GM23338 (cell line): ENCODE data around the gene DOCK4. TPM values are rescaled to one million over a fixed set of nuclear protein-coding genes. Genes with fewer than 3 reads are reported as not detected.

Source experiments
- ATAC-seq: fragments of 200-7000 bp; cut with Tn5 transposase; 3 replicates; pipeline ENCODE4 v1.9.1; 2020
- DNase-seq: peaks from one replicate; pipeline ENCODE4 v3.0.0-alpha.2; 2015; ENCODE audit warnings: low spot score
- H2AFZ ChIP-seq: fragments of 200-600 bp; sonication (generic); 2 replicates; pipeline ENCODE4 v1.8.0; 2016; ENCODE audit warnings: antibody characterized with exemption, mild to moderate bottlenecking, moderate library complexity
- H3F3A ChIP-seq: fragments of 200-600 bp; sonication (generic); replicated peaks from 2 replicates; pipeline ENCODE4 v1.8.0; 2017; ENCODE audit warnings: antibody characterized with exemption, mixed run types, low read depth
- H3K27ac ChIP-seq: fragments of 200-600 bp; sonication (generic); 2 replicates; pipeline ENCODE4 v1.6.1; 2016; ENCODE audit warnings: low read depth
- H3K27me3 ChIP-seq: fragments of 200-600 bp; sonication (generic); 2 replicates; pipeline ENCODE4 v1.8.0; 2016; ENCODE audit warnings: mild to moderate bottlenecking, mixed run types, moderate library complexity; ENCODE audit not compliant: insufficient read depth
- H3K36me3 ChIP-seq: fragments of 200-600 bp; sonication (generic); 2 replicates; pipeline ENCODE4 v1.8.0; 2016; ENCODE audit warnings: mild to moderate bottlenecking; ENCODE audit not compliant: insufficient read depth
- H3K4me1 ChIP-seq: fragments of 200-600 bp; sonication (generic); 2 replicates; pipeline ENCODE4 v1.8.0; 2016; ENCODE audit warnings: mild to moderate bottlenecking, moderate library complexity; ENCODE audit not compliant: insufficient read depth
- H3K4me2 ChIP-seq: fragments of 200-600 bp; sonication (generic); 2 replicates; pipeline ENCODE4 v1.7.1; 2017; ENCODE audit warnings: mixed run types
- H3K4me3 ChIP-seq: fragments of 200-600 bp; sonication (generic); 2 replicates; pipeline ENCODE4 v1.6.1; 2016; ENCODE audit warnings: mixed run types
- H3K79me2 ChIP-seq: fragments of 200-600 bp; sonication (generic); replicated peaks from 2 replicates; pipeline ENCODE4 v1.8.0; 2017; ENCODE audit warnings: mild to moderate bottlenecking; ENCODE audit not compliant: insufficient read depth
- H3K9me2 ChIP-seq: fragments of 200-600 bp; sonication (generic); 2 replicates; pipeline ENCODE4 v1.8.0; 2017; ENCODE audit not compliant: insufficient read depth
- H4K20me1 ChIP-seq: fragments of 200-600 bp; sonication (generic); replicated peaks from 2 replicates; pipeline ENCODE4 v1.8.0; 2017; ENCODE audit warnings: mild to moderate bottlenecking; ENCODE audit not compliant: insufficient read depth
- H3K27ac Mint-ChIP-seq: 2 replicates; pipeline ENCODE4 v1.8.0; 2020; ENCODE audit warnings: inconsistent platforms, mild to moderate bottlenecking, moderate library complexity, mixed read lengths
- H3K27me3 Mint-ChIP-seq: 3 replicates; pipeline ENCODE4 v1.8.0; 2022; ENCODE audit warnings: low read depth, mild to moderate bottlenecking, moderate library complexity, mixed read lengths, inconsistent platforms; ENCODE audit not compliant: insufficient read depth, poor library complexity
- H3K36me3 Mint-ChIP-seq: 3 replicates; pipeline ENCODE4 v1.8.0; 2021; ENCODE audit warnings: low read depth, mild to moderate bottlenecking, inconsistent platforms, moderate library complexity, mixed read lengths
- H3K4me1 Mint-ChIP-seq: 3 replicates; pipeline ENCODE4 v1.8.0; 2020; ENCODE audit warnings: mild to moderate bottlenecking, inconsistent platforms, mixed read lengths
- H3K4me3 Mint-ChIP-seq: 3 replicates; pipeline ENCODE4 v1.8.0; 2021; ENCODE audit warnings: moderate library complexity, mild to moderate bottlenecking, inconsistent platforms, mixed read lengths
- H3K9me3 Mint-ChIP-seq: 3 replicates; pipeline ENCODE4 v1.8.0; 2020; ENCODE audit warnings: moderate library complexity, mild to moderate bottlenecking, inconsistent platforms, mixed read lengths
- CTCF ChIP-seq, 2 experiments: fragments of 200-600 bp in 1 of 2; sonication (generic) in 1 of 2; conservative IDR thresholded peaks; 2 replicates each; pipeline versions ENCODE4 v1.5.1 to v1.6.1; 2016 to 2017; ENCODE audit warnings: antibody characterized with exemption in 2 of 2, low read depth in 2 of 2, mild to moderate bottlenecking in 2 of 2, moderate library complexity in 1 of 2
- EZH2phosphoT487 ChIP-seq: fragments of 200-600 bp; sonication (generic); IDR thresholded peaks from one replicate; pipeline ENCODE4 v1.8.1; 2018; ENCODE audit warnings: antibody characterized with exemption; ENCODE audit not compliant: unreplicated experiment
- JUNB ChIP-seq: IDR thresholded peaks from one replicate; pipeline ENCODE4 v1.6.1; 2016; ENCODE audit warnings: antibody characterized with exemption; ENCODE audit not compliant: unreplicated experiment
- POLR2AphosphoS5 ChIP-seq: IDR thresholded peaks from 2 replicates; pipeline ENCODE4 v1.6.1; 2016; ENCODE audit warnings: antibody characterized with exemption, low read depth
- REST ChIP-seq: IDR thresholded peaks from one replicate; pipeline ENCODE4 v1.6.1; 2018; ENCODE audit warnings: antibody characterized with exemption; ENCODE audit not compliant: unreplicated experiment
- ZNF114 ChIP-seq: fragments of 250-450 bp; sonication (Bioruptor Pico); IDR thresholded peaks from 2 replicates; pipeline ENCODE4 v1.5.0; 2020; ENCODE audit warnings: mild to moderate bottlenecking, moderate library complexity
- ZNF331 ChIP-seq: fragments of 250-450 bp; sonication (Bioruptor Pico); IDR thresholded peaks from 2 replicates; pipeline ENCODE4 v1.5.0; 2020; ENCODE audit warnings: low read depth, mild to moderate bottlenecking, moderate library complexity
- ZNF462 ChIP-seq: fragments of 250-450 bp; sonication (Bioruptor Pico); IDR thresholded peaks from 2 replicates; pipeline ENCODE4 v1.5.0; 2020; ENCODE audit warnings: mild to moderate bottlenecking, moderate library complexity
- polyA plus RNA-seq: library from polyadenylated mRNA; unstranded; fragments of >200 nt; fragmentation: Nextera tagmentation; extraction: Ambion mirVana; gene quantifications from 2 replicates; pipeline ENCODE4 v1.2.1, GENCODE V29; 2016
- total RNA-seq: library from RNA; depleted of rRNA; stranded (reverse); fragments of >200 nt; shearing (Covaris generic); gene quantifications from 2 replicates; pipeline ENCODE4 v1.2.3, GENCODE V29; 2014

Gene DOCK4
- total and polyA plus RNA-seq, 2 experiments from 2014 or later: 6.3 to 33.8 TPM

- no peaks in the 10 kb centered on the region for H3F3A ChIP-seq
- DNase-seq: no peak
- ATAC-seq: no peak
- Mint-ChIP-seq H3K27ac (no peak overlapping the region), H3K4me1 (peaks cover 19% of the 10 kb centered on the region), H3K9me3 (peaks cover 2% of the 10 kb centered on the region; the same call in 1 of the 3 replicates), H3K4me3 (no peak overlapping the region), H3K36me3 (peaks cover 7% of the 10 kb centered on the region), H3K27me3 (no peaks in the 10 kb centered on the region)
- no peak for TF ChIP-seq JUNB
- no peak for TF ChIP-seq ZNF331 (CRISPR knock-in tag)
- no peak for TF ChIP-seq POLR2AphosphoS5
- no peak for TF ChIP-seq ZNF462 (CRISPR knock-in tag)
- no peak for TF ChIP-seq CTCF (conservative IDR thresholded peaks at IDR 0.05; ENCODE audit: low read depth in 2 of 2)
- no peak for TF ChIP-seq REST
- no peak for TF ChIP-seq EZH2phosphoT487
- TF ChIP-seq ZNF114 (CRISPR knock-in tag): no peak
- H3K79me2 ChIP-seq: peaks cover 32% of the 10 kb centered on the region
- H3K4me2 ChIP-seq: no peak overlapping the region
- H3K9me2 ChIP-seq: no peaks in the 10 kb centered on the region
- no peaks in the 10 kb centered on the region for H3K36me3 ChIP-seq
- no peak overlapping the region for H2AFZ ChIP-seq
- H3K4me3 ChIP-seq: no peak overlapping the region
- peaks cover 6% of the 10 kb centered on the region for H3K4me1 ChIP-seq
- H3K27ac ChIP-seq: no peak overlapping the region
- no peaks in the 10 kb centered on the region for H3K27me3 ChIP-seq
- H4K20me1 ChIP-seq: 0 out of 2 replicates have a peak, but pooled peaks cover 3% of the 10 kb centered on the region
These were observed 108.7 kb downstream of the DOCK4 start for GRCh38 chr7:112097524-112097923.
